HG03108 (cell line): Measurements from ENCODE around the gene HPX.
"Not testable (repeated sequence)": the region's sequence is repeated elsewhere in the genome, so short reads cannot be mapped to it uniquely, and the experiment has no call there.

Experiments used
- ATAC-seq: cut with Tn5 transposase; IDR thresholded peaks from one replicate; pipeline ENCODE4 v1.9.1; 2021; ENCODE audit warnings: moderate library complexity; ENCODE audit not compliant: unreplicated experiment

Gene HPX

DNA sequence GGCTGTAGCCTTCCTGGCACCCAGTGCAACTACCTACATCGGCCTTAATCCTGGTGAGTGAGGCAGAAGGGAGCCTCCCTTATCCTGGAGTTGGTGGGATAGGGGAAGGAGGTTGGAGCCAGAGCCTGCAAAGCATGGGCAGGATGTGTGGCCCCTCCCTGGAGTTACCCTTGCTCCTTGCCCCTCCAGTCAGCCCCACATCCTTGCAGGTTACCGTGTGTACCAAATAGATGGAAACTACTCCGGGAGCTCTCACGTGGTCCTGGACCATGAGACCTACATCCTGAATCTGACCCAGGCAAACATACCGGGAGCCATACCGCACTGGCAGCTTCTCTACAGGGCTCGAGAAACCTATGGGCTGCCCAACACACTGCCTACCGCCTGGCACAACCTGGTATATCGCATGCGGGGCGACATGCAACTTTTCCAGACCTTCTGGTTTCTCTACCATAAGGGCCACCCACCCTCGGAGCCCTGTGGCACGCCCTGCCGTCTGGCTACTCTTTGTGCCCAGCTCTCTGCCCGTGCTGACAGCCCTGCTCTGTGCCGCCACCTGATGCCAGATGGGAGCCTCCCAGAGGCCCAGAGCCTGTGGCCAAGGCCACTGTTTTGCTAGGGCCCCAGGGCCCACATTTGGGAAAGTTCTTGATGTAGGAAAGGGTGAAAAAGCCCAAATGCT, 46.7 kb downstream of the HPX start:
- no peak for ATAC-seq

DNA sequence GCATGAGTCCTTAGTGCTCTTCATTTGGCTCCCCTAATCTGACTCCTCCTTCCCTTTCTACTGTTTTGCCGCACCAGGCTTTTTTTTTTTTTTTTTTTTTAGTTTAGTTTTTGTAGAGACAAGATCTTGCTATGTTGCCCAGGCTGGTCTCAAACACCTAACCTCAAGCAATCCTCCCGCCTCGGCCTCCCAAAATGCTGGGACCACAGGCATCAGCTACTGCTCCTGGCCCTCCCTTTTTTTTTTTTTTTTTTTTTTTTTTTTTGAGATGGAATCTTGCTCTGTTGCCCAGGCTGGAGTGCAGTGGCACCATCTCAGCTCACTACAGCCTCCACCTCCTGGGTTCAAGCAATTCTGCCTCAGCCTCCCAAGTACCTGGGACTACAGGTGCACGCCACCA, 48.5 kb downstream of the HPX start:
- not testable (repeated sequence) for ATAC-seq

DNA sequence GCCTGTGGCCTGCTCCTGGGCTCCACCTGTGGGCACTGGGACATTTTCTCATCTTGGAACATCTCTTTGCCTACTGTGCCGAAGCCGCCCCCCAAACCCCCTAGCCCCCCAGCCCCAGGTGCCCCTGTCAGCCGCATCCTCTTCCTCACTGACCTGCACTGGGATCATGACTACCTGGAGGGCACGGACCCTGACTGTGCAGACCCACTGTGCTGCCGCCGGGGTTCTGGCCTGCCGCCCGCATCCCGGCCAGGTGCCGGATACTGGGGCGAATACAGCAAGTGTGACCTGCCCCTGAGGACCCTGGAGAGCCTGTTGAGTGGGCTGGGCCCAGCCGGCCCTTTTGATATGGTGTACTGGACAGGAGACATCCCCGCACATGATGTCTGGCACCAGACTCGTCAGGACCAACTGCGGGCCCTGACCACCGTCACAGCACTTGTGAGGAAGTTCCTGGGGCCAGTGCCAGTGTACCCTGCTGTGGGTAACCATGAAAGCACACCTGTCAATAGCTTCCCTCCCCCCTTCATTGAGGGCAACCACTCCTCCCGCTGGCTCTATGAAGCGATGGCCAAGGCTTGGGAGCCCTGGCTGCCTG, 49.2 kb downstream of the HPX start:
- ATAC-seq: no peak

DNA sequence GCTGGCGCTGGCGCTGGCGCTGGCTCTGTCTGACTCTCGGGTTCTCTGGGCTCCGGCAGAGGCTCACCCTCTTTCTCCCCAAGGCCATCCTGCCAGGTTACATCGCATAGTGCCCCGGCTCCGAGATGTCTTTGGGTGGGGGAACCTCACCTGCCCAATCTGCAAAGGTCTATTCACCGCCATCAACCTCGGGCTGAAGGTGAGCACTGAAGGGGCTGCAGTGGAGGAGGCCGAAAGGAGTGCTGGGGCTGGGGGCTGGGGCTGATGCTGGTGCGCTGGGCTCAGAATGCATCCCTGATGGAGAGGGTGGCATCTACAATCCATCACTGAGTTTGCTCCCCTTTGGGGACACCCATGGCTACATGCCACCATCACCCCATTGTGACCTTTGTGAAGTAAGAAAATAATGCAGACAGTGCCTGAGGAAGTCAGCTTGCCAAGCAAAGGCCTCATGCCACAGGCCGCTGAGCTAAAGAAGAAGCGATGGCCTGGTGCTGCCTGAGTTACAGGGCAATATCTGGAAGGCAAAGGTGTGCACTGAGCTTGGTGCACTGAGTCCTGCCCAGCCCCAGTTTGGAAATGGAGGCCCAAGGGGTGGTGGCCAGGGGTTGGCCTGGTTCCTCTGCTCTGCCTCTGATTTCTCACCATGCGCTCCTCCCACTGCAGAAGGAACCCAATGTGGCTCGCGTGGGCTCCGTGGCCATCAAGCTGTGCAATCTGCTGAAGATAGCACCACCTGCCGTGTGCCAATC, 49.9 kb downstream of the HPX start:
- no peak for ATAC-seq

DNA sequence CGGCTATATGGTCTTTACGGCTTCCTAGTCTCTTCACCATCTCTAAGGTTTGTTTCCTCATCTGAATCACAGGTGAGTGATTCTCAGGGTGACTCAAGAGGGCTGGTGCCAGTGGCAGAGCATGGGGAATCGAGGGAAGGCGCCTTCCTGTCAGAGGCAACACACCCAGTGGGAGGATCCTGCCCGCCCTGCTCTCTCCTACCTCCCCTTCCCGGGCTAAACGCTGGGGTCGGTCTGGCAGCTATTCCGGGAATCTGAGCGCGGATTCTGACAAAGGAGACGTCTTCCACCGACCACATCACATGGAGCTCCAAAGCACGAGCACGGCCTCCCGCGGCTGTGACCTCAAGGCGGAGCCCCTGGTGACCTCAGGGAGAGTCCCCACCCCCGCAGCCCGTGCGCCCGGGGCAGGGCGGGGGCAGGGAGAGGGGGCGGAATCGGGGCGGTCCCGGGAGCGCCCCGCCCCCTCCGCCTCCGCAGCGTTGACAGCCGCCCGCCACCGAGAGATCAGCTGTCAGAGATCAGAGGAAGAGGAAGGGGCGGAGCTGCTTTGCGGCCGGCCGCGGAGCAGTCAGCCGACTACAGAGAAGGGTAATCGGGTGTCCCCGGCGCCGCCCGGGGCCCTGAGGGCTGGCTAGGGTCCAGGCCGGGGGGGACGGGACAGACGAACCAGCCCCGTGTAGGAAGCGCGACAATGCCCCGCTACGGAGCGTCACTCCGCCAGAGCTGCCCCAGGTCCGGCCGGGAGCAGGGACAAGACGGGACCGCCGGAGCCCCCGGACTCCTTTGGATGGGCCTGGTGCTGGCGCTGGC, 50.7 kb downstream of the HPX start, which contains the start of gene SMPD1:
SMPD1 (plus strand) TSS at position 570 of the 813 bp plus-strand sequence; CDS start at position 695, 125 bp downstream.
- peak; percentile 97 for ATAC-seq

DNA sequence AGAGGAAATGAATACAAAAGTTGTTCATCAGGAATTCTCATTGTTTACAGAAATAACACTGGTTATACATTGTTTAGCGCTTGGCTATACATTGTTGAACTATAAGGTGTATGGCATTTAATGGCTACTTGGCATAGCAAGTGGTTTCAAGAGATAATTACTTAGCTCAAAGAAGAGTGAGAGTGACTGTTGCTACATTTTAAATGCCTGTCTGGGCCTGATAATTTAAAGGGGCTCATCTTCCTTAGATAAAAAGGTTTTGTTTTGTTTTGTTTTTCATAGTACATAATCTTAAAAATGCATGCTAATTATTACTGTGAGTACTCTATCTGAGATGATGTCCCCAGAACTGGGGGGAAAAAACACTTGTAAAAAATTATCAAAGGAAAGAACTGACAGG, 52.0 kb downstream of the HPX start:
- no peak for ATAC-seq

DNA sequence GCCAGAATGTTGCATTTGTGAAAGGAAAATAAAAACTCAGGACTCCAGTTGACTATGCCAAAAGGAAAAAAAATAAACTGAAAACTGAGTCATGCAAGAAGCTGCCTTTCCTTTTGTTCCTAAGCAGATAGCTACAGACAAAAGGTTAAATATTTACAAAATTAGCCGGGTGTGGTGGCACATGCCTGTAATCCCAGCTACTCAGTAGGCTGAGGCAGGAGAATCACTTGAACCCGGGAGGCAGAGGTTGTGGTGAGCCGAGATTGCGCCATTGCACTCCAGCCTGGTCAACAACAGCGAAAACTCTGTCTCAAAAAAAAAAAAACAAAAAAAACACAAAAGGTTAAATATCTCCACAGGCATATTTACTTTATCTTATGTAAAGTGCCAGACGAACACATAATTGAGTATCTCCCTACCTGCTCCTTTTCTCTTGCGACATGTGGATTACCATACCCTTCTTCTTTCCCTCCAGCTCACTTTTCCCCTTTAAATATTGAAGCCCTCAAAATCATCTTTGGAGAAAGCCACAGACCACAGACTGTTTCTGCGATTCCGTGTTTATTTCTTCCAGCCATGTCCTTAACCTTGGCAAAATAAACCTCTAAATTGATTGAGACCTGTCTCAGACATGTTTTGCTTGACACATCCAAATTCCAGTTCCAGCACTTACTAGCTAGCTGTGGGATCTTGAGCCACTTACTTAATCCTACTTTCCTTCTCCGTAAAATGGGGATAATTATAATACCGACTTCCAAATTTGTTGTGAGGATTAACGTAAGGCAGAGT, 52.8 kb downstream of the HPX start:
- no peak for ATAC-seq

DNA sequence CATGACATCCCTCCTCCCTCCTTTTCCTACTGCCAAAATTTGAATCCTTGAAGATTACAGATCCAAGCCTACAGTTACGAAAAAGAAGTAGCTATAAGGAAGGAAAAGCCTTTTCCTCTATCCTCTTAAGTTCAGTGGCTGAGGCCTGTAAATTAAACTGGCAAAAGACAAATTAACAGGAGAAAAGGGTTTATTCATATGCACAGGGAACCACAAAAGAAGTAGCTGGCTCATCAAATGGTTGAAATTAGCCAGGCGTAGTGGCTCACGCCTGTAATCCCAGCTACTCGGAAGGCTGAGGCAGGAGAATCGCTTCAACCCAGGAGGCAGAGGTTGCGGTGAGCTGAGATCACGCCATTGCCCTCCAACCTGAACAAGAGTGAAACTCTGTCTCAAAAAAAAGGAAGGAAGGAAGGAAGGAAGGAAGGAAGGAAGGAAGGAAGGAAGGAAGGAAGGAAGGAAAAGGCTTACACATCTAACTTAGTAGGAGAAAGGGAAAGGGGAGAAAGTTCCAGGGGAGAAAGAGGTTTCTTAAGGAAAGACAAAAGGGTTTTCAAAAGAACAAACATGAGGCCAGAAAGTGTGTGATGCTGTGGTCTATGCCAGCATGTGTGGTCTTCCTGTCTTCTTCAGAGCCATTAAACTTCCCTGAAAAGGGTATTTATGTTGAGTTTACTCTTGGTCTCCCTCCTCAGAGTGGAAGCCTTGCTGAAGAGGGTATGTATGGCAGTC, 55.6 kb downstream of the HPX start:
- no peak for ATAC-seq
